Jurkat, Clone E6-1 (cell line): Measurements from ENCODE around the gene KDM2B.
A peak's percentile ranks its signal among the peaks of the same experiment; 100 is the strongest.

Experiments used
- DNase-seq: peaks from one replicate; pipeline ENCODE4 v3.0.0-alpha.2; 2011; ENCODE audit warnings: low read depth, low spot score
- H3K4me3 ChIP-seq: 2 replicates; pipeline ENCODE4 v1.5.1; 2011; ENCODE audit warnings: mild to moderate bottlenecking, low read length, control low read depth, moderate library complexity

The KDM2B gene

DNA sequence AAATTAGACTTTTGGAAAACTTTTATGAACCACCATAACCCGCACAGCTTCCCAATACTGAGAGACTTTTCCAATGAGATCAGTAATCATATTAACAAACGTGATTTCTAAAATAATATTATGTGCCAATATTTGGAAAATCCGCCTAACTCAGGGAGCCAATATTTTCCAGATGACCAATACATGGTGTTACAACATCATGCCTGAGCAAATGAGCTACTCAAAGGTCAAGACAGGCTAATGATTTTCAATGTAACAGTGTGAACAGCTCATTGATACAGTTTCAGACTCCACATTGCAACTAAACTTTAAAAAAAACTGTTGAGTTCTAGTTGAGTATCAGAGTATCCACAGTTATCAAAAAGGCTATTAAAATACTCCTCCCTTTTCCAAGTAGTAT, 134.1 kb downstream of the KDM2B start:
- H3K4me3 ChIP-seq = no peak overlapping the region
- no peak for DNase-seq

DNA sequence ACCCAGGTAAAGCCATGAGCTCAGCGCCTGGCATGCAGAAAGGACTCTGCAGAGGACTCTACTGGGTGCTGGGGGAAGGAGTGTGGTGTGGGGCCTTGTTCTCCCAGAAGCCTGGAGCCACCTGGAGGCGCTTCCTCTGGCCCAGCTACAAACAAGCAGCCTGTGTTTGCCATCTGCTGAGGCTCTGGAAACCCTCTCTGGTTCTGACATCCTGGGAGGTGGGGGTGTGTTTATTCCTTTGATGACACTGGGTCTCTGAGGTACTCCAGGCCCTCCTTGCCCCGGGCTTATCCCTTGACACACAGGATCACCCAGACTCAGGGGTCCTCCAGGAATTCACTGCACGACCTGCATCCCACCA, 136.0 kb downstream of the KDM2B start:
- DNase-seq = no peak
- no peak overlapping the region for H3K4me3 ChIP-seq

DNA sequence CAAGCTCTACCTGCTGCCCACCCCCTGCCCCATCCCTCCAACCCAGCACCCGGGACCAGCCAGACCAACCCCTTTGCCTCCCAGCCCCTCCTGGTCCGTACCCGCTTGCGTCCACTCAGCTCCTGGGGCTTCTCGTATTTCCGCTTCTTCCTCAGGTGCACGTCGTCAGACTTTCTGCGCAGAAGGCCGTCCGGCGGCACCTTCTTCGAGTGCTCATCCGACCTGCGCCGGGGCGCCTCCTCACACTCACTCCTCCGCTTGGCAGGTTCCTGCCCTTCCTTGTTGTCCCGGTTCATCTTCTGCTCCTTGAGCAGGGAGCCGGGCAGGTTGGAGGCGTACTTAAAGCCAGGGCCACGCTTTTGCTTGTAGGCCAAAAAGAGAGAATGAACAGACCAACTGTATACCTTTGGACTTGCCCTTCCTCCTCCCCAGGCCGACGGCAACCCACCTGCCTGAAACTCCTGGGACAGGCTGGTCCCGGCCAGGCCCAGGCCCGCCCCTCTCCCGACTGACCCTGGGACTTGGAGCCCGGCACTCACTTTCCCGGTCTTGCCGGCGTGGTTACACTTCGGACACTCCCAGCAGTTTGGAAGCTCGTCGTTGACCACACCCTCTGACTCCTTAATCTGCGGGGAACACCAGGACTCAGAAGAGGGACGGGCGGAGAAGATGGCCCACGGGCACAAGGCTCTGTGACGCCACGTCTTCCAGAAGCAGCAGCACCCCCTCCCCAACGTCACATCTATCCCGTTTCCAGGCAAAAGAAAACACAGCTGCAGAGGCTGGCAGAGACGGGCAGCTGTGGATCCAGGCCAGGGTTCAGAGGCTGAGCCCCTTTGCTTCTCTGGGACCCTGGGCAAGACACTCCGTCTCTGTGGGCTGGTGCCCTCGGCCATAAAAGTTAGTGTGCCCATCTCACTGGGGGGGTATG, 136.6 kb downstream of the KDM2B start:
- DNase-seq = no peak
- no peak overlapping the region for H3K4me3 ChIP-seq

- peak; percentile 14 for DNase-seq
- H3K4me3 ChIP-seq = no peak overlapping the region
Observed at GRCh38 chr12:121443193-121443870, 137.5 kb downstream of the KDM2B start.

DNA sequence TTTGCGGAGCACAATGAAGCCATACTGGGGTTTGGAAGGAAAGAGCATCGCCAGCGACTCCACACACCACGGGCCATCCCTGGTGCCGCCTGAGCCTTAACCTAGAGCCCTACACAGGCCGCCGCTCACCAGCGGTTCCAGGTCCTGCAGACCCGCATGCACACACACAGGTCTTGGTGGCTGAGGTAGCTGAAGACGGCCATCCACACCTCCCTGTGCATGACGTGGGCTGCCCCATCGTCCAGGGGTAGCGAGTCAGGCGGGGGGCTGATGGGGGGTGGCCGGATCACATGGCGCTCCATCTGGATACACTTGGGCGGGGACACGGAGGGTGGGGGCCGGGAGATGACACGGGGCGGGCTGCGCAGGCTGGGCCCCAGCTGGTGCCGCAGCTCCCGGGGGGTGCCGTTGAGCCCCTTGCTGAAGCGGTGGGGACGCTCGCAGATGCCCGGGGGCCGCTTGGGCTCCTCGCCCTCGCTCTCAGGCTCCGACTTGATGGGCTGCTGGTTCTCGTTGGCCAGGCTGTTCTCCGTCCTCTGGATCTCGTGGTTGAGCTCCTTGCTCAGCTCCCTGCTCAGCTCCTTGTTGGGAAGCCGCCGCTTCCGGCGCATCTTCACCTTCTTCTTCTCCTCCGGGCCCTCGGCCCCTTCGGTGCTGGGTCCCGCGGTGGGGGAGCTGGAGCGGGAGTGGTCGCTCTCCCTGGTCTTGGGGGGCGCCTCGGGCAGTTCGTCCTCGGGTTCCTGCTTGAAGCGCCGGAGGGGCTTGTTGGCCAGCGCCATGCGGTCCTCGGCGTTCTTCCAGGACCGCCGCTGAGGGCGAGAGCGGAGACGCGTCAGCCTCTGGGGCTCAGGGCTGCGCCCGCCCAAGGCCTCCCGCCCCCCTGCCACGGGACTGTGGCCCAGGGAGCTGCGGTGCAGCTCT, 138.5 kb downstream of the KDM2B start:
- DNase-seq = no peak
- H3K4me3 ChIP-seq = no peak overlapping the region

DNA sequence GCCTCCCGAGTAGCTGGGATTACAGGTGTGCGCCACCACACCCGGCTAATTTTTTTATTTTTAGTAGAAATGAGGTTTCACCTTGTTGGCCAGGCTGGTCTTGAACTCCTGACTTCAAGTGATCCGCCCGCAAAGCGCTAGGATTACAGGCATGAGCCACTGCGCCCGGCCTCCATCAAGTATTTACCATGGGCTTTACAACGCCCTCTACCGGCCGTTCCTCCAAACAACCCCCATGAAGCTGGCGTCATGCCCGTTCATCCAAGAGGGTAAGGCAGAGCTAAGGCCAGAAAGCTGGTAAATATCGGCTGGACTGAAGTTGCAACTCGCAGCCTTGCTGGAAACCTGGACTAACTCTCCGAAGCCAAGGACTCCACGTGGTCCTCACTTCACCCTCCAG, 139.3 kb downstream of the KDM2B start:
- peak; percentile 37 for DNase-seq
- no peak overlapping the region for H3K4me3 ChIP-seq

DNA sequence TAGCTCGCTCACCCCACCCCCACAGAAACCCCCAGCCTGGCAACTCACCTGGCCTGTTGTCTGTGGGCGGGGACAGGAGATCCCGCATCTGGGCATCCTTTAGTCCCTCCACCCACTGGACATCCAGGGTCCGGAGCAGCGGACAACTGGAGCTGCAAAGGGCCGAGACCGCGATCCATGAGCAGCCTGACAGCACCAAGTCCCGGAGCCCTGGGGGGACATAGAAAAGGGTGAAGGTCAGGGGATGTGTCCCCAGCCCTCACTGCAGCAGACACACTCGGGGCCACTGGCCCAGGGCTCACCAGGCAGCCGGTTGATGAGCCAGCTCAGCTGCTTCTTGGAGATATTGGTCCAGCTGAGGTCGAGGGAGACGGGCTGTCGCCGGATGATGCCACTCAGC, 140.1 kb downstream of the KDM2B start:
- DNase-seq = no peak
- no peak overlapping the region for H3K4me3 ChIP-seq

DNA sequence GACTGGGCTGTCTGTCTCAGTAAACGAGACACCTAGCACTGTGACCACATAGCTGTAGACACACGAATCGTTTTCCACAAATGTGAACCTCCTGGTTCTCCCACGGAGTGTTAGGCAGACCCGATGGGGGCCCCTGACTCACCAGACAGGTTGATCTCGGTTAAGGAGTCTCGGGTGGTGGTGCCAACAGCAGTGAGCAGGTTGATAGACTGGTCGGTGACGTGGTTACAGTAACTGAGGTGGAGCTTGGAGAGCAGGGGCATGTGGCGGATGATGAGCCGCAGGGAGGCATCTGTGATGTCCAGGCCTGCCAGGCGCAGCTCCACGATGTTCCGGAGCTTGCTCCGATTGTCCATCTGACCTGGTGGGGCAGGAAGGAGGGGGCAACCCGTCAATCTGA, 141.1 kb downstream of the KDM2B start:
- H3K4me3 ChIP-seq = no peak overlapping the region
- DNase-seq = no peak

DNA sequence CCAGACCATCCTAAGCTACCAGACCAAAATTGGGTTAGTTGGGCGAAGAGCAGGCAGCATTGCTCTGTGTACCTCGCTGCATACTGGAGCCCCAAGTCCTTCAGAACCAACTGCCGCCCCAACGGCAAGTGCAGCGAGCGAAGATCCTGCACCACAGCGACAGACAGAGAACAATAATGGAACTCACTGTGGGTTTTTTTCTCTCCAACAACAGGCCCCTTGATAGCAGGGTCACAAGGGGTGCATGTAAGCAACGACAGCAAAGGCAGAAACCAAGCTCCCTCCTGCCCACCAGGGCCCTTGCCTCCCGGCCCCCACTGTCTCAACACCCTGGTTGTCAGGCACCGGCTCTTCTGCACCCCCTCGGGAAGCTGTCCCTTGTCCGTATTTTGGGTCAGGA, 141.9 kb downstream of the KDM2B start:
- no peak overlapping the region for H3K4me3 ChIP-seq
- no peak for DNase-seq

GRCh38 chr12:121436706-121437105, 144.1 kb downstream of the KDM2B start:
- DNase-seq = no peak
- H3K4me3 ChIP-seq = no peak overlapping the region

DNA sequence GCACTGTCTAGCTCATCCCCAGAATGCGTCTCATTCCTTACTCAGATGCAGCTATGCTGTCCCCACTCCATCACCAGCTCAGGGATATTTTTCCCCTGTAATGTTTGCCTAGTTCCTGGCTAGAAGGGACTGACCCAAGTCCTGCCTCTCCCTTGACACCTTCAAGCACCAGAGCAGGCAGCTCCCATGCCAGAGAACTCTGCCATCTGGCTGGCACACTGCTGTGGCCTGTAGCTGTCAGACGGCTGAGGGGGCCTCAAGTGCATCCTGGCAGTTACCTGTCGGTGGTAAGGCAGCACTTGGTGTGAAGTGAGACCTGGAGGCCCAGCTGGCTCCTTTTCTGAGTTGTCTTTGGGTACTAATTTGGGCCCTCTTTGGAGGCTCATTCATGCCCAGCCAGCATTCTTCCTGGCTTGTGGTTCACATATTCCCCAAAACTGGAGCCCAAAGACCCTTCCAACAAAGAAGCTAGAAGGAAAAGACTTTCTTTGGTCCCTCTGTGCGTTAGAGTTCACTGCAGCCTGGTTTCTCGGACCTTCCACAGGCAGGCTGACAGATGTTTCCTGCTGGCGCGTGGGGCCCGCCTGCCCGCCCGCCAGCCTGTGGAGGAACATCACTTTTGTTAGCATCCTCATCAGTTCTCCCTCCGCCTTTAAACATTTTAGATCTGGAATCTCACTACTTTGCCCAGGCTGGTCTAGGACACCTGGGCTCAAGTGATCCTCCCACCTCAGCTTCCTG, 147.9 kb downstream of the KDM2B start:
- DNase-seq = no peak
- no peak overlapping the region for H3K4me3 ChIP-seq

- H3K4me3 ChIP-seq = no peak overlapping the region
- no peak for DNase-seq
Observed at GRCh38 chr12:121430833-121431415, 149.9 kb downstream of the KDM2B start.

DNA sequence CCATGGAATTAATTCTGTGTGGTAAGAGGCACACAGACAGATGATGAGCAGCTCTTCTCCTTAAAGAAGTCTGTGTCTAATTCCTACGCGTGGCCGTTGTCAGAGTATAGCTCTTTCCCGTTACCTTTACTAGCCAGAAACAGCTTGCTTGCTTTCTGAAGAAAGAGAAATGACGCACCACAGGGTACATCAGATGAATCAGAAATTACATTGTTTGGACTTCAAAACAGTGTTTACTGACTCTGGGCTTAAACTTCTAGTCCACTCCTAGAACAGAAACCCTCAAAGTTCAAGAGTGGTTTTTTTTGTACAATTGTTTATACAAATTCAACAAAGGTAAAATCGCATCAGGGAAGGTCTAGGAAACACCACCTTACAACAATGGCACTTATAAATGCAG, 151.9 kb downstream of the KDM2B start:
- H3K4me3 ChIP-seq = no peak overlapping the region
- DNase-seq = no peak

DNA sequence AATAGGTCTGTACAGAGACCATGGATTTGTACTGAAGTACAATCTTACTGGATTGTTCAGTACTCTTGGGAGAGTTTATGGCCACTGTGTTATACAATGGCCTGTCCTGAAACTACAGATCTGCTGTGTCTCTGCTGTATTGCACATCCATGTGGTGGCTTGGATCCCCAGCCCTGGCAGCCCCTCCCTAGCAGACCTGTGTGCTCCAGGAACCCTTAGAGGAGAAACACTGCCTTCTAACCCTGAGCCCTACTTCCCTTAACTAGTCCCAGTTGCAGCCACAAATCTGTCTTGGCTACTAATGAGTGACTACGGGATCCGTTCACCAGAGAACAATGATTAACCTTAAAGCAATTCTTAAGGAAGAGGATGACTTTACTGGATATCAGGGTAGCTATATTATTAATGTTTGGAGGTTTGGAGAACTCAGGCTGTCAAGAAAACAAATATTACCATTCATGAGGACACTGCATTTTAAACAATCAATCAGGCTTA, 153.2 kb downstream of the KDM2B start:
- no peak for DNase-seq
- no peak overlapping the region for H3K4me3 ChIP-seq

DNA sequence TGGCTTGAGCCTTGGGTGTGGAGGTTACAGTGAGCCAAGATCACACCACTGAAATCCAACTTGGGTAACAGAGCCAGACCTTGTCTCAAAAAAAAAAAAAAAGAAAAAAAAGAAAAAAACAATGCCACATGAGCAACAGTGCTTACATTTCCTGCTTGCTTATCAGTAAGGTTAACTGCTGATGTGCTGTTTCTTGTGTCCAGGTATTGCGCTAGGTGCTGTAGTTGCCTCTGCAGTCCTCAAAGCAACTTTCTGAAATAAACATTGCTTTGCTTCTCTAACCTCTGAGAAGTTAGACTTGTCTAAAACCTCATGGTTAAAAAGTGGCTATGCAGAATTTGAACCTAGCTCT, 156.2 kb downstream of the KDM2B start:
- no peak for DNase-seq
- no peak overlapping the region for H3K4me3 ChIP-seq

DNA sequence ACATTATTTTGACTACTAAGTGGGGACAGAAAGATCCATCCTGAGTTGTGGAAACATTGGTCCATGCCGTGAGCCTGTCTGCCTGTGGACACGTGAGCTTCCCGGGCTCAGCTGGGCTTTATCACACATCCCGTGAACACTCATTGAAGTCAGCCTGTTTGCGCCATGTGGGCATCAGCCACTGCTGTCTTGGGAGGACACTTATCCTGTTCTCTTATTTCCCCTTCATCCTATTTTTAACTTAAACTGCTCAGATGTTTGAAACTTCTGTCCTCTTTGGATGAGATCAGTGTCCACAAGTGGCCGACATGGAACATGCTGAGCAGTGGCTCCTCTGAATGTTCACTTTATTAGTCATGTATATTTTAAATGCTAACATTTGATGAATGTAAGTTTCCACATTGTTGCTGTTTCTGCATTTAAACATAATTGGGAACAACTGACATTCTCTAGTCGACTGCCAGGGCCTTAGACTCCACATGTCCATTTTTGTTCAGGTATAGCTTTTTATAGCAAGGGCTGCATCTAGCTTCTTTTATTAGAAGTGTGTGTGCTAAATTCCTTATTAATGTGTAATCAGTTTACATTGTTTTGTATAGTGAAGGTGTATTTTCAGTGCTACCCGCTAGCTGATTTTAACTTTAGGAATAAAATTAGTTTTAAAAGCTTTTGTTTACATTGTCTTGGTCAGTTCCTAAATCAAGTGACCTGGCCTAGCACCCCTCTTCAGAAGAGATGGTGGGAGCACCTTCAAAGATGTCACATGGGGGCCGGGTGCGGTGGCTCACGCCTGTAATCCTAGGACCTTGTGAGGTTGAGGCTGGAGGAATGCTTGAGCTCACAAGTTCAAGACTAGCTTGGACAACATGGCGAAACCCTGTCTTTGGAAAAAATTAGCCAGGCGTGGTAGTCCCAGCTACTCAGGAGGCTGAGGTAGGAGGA, 156.9 kb downstream of the KDM2B start:
- no peak overlapping the region for H3K4me3 ChIP-seq
- no peak for DNase-seq

DNA sequence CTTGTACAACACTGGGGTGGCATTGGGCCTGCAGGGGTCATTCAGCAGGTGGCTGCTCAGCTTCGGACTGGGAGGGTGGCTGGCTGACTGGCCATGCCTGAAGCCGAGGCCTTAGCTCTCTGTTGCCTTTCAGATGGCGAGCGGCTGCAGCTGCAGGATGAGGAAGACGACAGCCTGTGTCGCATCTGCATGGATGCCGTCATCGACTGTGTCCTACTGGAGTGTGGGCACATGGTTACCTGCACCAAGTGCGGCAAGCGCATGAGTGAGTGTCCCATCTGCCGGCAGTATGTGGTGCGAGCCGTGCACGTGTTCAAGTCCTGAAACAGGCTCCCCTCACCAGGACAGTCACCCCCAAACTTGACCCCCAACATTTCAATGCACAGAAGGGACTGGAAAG, 157.6 kb downstream of the KDM2B start:
- DNase-seq = no peak
- H3K4me3 ChIP-seq = no peak overlapping the region

DNA sequence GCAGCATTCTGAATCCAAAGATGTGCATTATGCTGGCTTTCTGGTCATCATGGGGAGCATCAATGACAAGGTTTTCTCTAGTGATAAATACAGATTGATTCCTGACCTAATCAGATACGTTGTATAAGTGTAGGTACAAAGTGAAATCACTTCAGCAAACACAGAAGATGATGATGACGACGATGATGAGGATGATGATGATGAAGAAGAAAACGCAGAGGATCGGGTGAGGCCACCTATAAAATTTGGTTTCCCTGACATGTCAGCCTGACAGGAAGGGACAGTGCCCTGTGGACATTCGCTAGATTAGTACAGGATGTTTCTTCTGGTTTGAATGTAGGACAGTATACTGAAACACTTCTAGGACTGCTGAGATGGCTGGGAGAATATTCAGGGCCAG, 160.7 kb downstream of the KDM2B start:
- no peak for DNase-seq
- no peak overlapping the region for H3K4me3 ChIP-seq
